DOHH2 (cell line): ENCODE measurements around the gene NPRL2.

ENCODE experiments used
- CTCF ChIP-seq: fragments of 200-600 bp; sonication (generic); IDR thresholded peaks from one replicate; pipeline ENCODE4 v1.5.1; 2014; ENCODE audit warnings: antibody characterized with exemption, mild to moderate bottlenecking, low read depth, low read length; ENCODE audit not compliant: poor library complexity, severe bottlenecking
- EZH2phosphoT487 ChIP-seq: fragments of 200-600 bp; sonication (generic); IDR thresholded peaks from 2 replicates; pipeline ENCODE4 v1.6.1; 2017; ENCODE audit warnings: borderline replicate concordance, mild to moderate bottlenecking, antibody characterized with exemption, low read length, moderate library complexity, mixed read lengths

- TF ChIP-seq CTCF (no peak), EZH2phosphoT487 (no peak)
These were observed 16.7 kb downstream of the NPRL2 start for GRCh38 chr3:50333744-50334328.
